Neuronal stem cell (in vitro differentiated cells): Measurements from ENCODE around the gene TBC1D10A.

ENCODE experiments used
- DNase-seq: peaks from one replicate; pipeline ENCODE4 v3.0.0-alpha.2; 2013; ENCODE audit warnings: low spot score
- H2AFZ ChIP-seq: one replicate; pipeline ENCODE4 v1.6.1; 2013; ENCODE audit warnings: mild to moderate bottlenecking, low read length, inconsistent platforms
- H2AK5ac ChIP-seq: 2 replicates; pipeline ENCODE4 v1.6.1; 2013; ENCODE audit warnings: low read depth, mild to moderate bottlenecking, inconsistent platforms, low read length, moderate library complexity, mixed read lengths
- H2BK120ac ChIP-seq: 2 replicates; pipeline ENCODE4 v1.6.1; 2013; ENCODE audit warnings: low read depth, mild to moderate bottlenecking, inconsistent platforms, low read length, moderate library complexity, mixed read lengths
- H2BK12ac ChIP-seq: one replicate; pipeline ENCODE4 v1.6.1; 2013; ENCODE audit warnings: low read length, inconsistent platforms
- H2BK15ac ChIP-seq: 2 replicates; pipeline ENCODE4 v1.6.1; 2013; ENCODE audit warnings: mild to moderate bottlenecking, low read length, inconsistent platforms, mixed read lengths
- H2BK5ac ChIP-seq: one replicate; pipeline ENCODE4 v1.6.1; 2013; ENCODE audit warnings: inconsistent platforms, mild to moderate bottlenecking, low read length, moderate library complexity
- H3K14ac ChIP-seq: one replicate; pipeline ENCODE4 v1.6.1; 2013; ENCODE audit warnings: low read length, inconsistent platforms
- H3K18ac ChIP-seq: 2 replicates; pipeline ENCODE4 v1.6.1; 2013; ENCODE audit warnings: low read length, inconsistent platforms
- H3K23ac ChIP-seq: 2 replicates; pipeline ENCODE4 v1.6.1; 2013; ENCODE audit warnings: low read depth, mild to moderate bottlenecking, mixed read lengths, low read length, inconsistent platforms; ENCODE audit not compliant: poor library complexity
- H3K27ac ChIP-seq: replicated peaks from 3 replicates; pipeline ENCODE4 v1.5.1; 2013; ENCODE audit warnings: low read length, inconsistent platforms
- H3K27me3 ChIP-seq, 3 experiments: 2 replicates each; pipeline ENCODE4 v1.6.1; 2013; ENCODE audit warnings: low read length in 3 of 3, mild to moderate bottlenecking in 2 of 3, inconsistent platforms in 1 of 3, low read depth in 1 of 3, mixed read lengths in 1 of 3, moderate library complexity in 1 of 3; ENCODE audit not compliant: control insufficient read depth in 3 of 3, insufficient read depth in 3 of 3
- H3K36me3 ChIP-seq, 2 donors: replicated peaks in 1 of 2; 2 replicates each; pipeline ENCODE4 v1.6.1; 2013; ENCODE audit warnings: low read length in 2 of 2; ENCODE audit not compliant: control insufficient read depth in 2 of 2, insufficient read depth in 2 of 2
- H3K4ac ChIP-seq: 2 replicates; pipeline ENCODE4 v1.6.1; 2013; ENCODE audit warnings: inconsistent platforms, mild to moderate bottlenecking, low read length, moderate library complexity
- H3K4me1 ChIP-seq, 2 donors: 1 replicate in 1 of 2; 2 replicates in 1 of 2; pipeline ENCODE4 v1.6.1; 2013; ENCODE audit warnings: low read length in 2 of 2, low read depth in 1 of 2; ENCODE audit not compliant: control insufficient read depth in 2 of 2, insufficient read depth in 1 of 2
- H3K4me2 ChIP-seq: one replicate; pipeline ENCODE4 v1.6.1; 2013; ENCODE audit warnings: mild to moderate bottlenecking, low read length, inconsistent platforms; ENCODE audit not compliant: insufficient read depth, poor library complexity, severe bottlenecking
- H3K4me3 ChIP-seq, 2 donors: 2 replicates each; pipeline ENCODE4 v1.5.1; 2013; ENCODE audit warnings: low read length in 2 of 2, mild to moderate bottlenecking in 2 of 2, inconsistent platforms in 1 of 2, moderate library complexity in 1 of 2
- H3K79me1 ChIP-seq: one replicate; pipeline ENCODE4 v1.6.1; 2013; ENCODE audit warnings: low read depth, mild to moderate bottlenecking, inconsistent platforms, low read length, moderate library complexity
- H3K9ac ChIP-seq: one replicate; pipeline ENCODE4 v1.6.1; 2013; ENCODE audit warnings: mild to moderate bottlenecking, low read depth, low read length, inconsistent platforms; ENCODE audit not compliant: poor library complexity
- H3K9me3 ChIP-seq, 2 donors: replicated peaks in 1 of 2; 2 replicates each; pipeline versions ENCODE3 to v1.6.1; 2013; ENCODE audit warnings: low read length in 2 of 2, mild to moderate bottlenecking in 2 of 2, inconsistent platforms in 1 of 2, low read depth in 1 of 2, mixed read lengths in 1 of 2, moderate library complexity in 1 of 2; ENCODE audit not compliant: control insufficient read depth in 2 of 2, insufficient read depth in 1 of 2
- H4K8ac ChIP-seq: one replicate; pipeline ENCODE4 v1.6.1; 2013; ENCODE audit warnings: low read depth, mild to moderate bottlenecking, inconsistent platforms, low read length, moderate library complexity
- H4K91ac ChIP-seq: one replicate; pipeline ENCODE4 v1.6.1; 2013; ENCODE audit warnings: low read length, low read depth, mild to moderate bottlenecking, inconsistent platforms; ENCODE audit not compliant: poor library complexity
- WGBS, 2 donors: extraction: QIAGEN DNeasy Blood & Tissue Kit; methylation state at CpG; one replicate each; pipeline ENCODE4 v1.1.7; 2013; ENCODE audit warnings: missing lambda C conversion rate in 2 of 2, mixed read lengths in 1 of 2; ENCODE audit not compliant: insufficient read length in 2 of 2, insufficient replicate concordance in 1 of 2; ENCODE audit errors: extremely low coverage in 2 of 2; 5-methylcytosine and 5-hydroxymethylcytosine counted together

The TBC1D10A gene

GRCh38 chr22:30368420-30368819 lies 41.7 kb upstream of the TBC1D10A start:
- Histone ChIP-seq H4K91ac (no peak overlapping the region), H3K79me1 (peaks cover 2% of the 10 kb centered on the region), H2BK15ac (no peak overlapping the region), H2AFZ (no peak overlapping the region), H2BK12ac (no peak overlapping the region), H3K27me3 (no peaks in the 10 kb centered on the region), H3K4me2 (no peak overlapping the region), H3K18ac (no peak overlapping the region), H4K8ac (no peak overlapping the region), H3K14ac (no peak overlapping the region), H3K4me3 (peak overlapping the region in 1 of 2 donors; percentile 53), H3K9me3 (no peaks in the 10 kb centered on the region), H3K36me3 (peaks cover 0 to 5% of the 10 kb centered on the region in 2 donors), H3K9ac (no peak overlapping the region), H3K4ac (no peak overlapping the region), H2AK5ac (no peak overlapping the region), H3K27ac (no peak overlapping the region), H2BK5ac (no peak overlapping the region), H3K23ac (no peak overlapping the region), H3K4me1 (peaks cover 2 to 5% of the 10 kb centered on the region in 2 donors), H2BK120ac (no peak overlapping the region)
- no CpG with 5 or more reads among the region's 9 CpGs for WGBS, 2 donors
- DNase-seq, result no peak

GRCh38 chr22:30365891-30366290 lies 39.1 kb upstream of the TBC1D10A start:
- no peak for DNase-seq
- Histone ChIP-seq H3K4me2 (no peak overlapping the region), H3K4ac (no peak overlapping the region), H3K36me3 (peaks cover 0 to 9% of the 10 kb centered on the region in 2 donors), H2AK5ac (peak overlapping the region; percentile 56), H3K9ac (peak overlapping the region; percentile 60), H2AFZ (no peak overlapping the region), H2BK120ac (no peak overlapping the region), H3K14ac (no peak overlapping the region), H3K18ac (no peak overlapping the region), H3K27ac (no peak overlapping the region), H3K9me3 (no peaks in the 10 kb centered on the region), H4K8ac (no peak overlapping the region), H2BK12ac (no peak overlapping the region), H2BK5ac (peak overlapping the region; percentile 75), H2BK15ac (no peak overlapping the region), H3K27me3 (no peaks in the 10 kb centered on the region), H3K4me1 (peaks cover 0 to 3% of the 10 kb centered on the region in 2 donors), H4K91ac (no peak overlapping the region), H3K4me3 (no peak overlapping the region), H3K23ac (no peak overlapping the region), H3K79me1 (peaks cover 2% of the 10 kb centered on the region)
- WGBS, 2 donors, result no CpG with 5 or more reads among the region's 18 CpGs

- no peak for DNase-seq
- H2BK5ac ChIP-seq, result no peak overlapping the region
- no peak overlapping the region for H3K23ac ChIP-seq
- H2BK15ac ChIP-seq, result no peak overlapping the region
- no peaks in the 10 kb centered on the region for H3K9me3 ChIP-seq
- no peak overlapping the region for H2BK12ac ChIP-seq
- H2AK5ac ChIP-seq, result no peak overlapping the region
- H3K27ac ChIP-seq, result no peak overlapping the region
- no peak overlapping the region for H3K9ac ChIP-seq
- no peak overlapping the region for H3K4ac ChIP-seq
- no peaks in the 10 kb centered on the region for H3K79me1 ChIP-seq
- peaks cover 0 to 5% of the 10 kb centered on the region in 2 donors for H3K4me1 ChIP-seq
- no CpG with 5 or more reads among the region's 7 CpGs for WGBS, 2 donors
- no peak overlapping the region for H4K91ac ChIP-seq
- no peak overlapping the region for H2BK120ac ChIP-seq
- no peak overlapping the region for H3K4me2 ChIP-seq
- peaks cover 0 to 7% of the 10 kb centered on the region in 2 donors for H3K36me3 ChIP-seq
- H3K18ac ChIP-seq, result no peak overlapping the region
- no peak overlapping the region for H3K4me3 ChIP-seq
- no peak overlapping the region for H3K14ac ChIP-seq
- no peak overlapping the region for H2AFZ ChIP-seq
- no peak overlapping the region for H4K8ac ChIP-seq
- no peaks in the 10 kb centered on the region for H3K27me3 ChIP-seq
These were observed 36.0 kb upstream of the TBC1D10A start for GRCh38 chr22:30362651-30363281.

GRCh38 chr22:30361916-30362650 lies 35.3 kb upstream of the TBC1D10A start:
- H3K4ac ChIP-seq, result no peak overlapping the region
- H3K4me2 ChIP-seq, result no peak overlapping the region
- H3K4me3 ChIP-seq, result no peak overlapping the region
- no peak overlapping the region for H3K27ac ChIP-seq
- no peak overlapping the region for H2BK12ac ChIP-seq
- no peak overlapping the region for H3K18ac ChIP-seq
- no peak overlapping the region for H2BK5ac ChIP-seq
- DNase-seq, result no peak
- no peaks in the 10 kb centered on the region for H3K27me3 ChIP-seq
- H3K36me3 ChIP-seq, result peaks cover 0 to 7% of the 10 kb centered on the region in 2 donors
- H3K79me1 ChIP-seq, result no peaks in the 10 kb centered on the region
- H3K14ac ChIP-seq, result no peak overlapping the region
- no CpG with 5 or more reads among the region's 10 CpGs for WGBS, 2 donors
- H4K8ac ChIP-seq, result no peak overlapping the region
- no peaks in the 10 kb centered on the region for H3K9me3 ChIP-seq
- no peak overlapping the region for H4K91ac ChIP-seq
- H2BK120ac ChIP-seq, result no peak overlapping the region
- H2AK5ac ChIP-seq, result no peak overlapping the region
- no peak overlapping the region for H2BK15ac ChIP-seq
- peaks cover 0 to 5% of the 10 kb centered on the region in 2 donors for H3K4me1 ChIP-seq
- no peak overlapping the region for H3K23ac ChIP-seq
- no peak overlapping the region for H2AFZ ChIP-seq
- H3K9ac ChIP-seq, result no peak overlapping the region
